LHCN-M2 (cell line): ENCODE measurements around the gene NF2. TPM values are rescaled to one million over a fixed set of nuclear protein-coding genes. Genes with fewer than 3 reads are reported as not detected.

ENCODE experiments used
- DNase-seq: peaks from one replicate; pipeline ENCODE4 v3.0.0-alpha.2; 2012; ENCODE audit warnings: low read depth
- total RNA-seq: library from RNA; depleted of rRNA; stranded (reverse); fragments of >200 nt; gene quantifications from 2 replicates; pipeline ENCODE4 v1.2.3, GENCODE V29; 2014

NF2 gene
- total RNA-seq, 1 experiment from 2014 or later = 105 TPM

- DNase-seq = peak; percentile 24
Observed at GRCh38 chr22:29701155-29701999, 97.9 kb downstream of the NF2 start.

DNA sequence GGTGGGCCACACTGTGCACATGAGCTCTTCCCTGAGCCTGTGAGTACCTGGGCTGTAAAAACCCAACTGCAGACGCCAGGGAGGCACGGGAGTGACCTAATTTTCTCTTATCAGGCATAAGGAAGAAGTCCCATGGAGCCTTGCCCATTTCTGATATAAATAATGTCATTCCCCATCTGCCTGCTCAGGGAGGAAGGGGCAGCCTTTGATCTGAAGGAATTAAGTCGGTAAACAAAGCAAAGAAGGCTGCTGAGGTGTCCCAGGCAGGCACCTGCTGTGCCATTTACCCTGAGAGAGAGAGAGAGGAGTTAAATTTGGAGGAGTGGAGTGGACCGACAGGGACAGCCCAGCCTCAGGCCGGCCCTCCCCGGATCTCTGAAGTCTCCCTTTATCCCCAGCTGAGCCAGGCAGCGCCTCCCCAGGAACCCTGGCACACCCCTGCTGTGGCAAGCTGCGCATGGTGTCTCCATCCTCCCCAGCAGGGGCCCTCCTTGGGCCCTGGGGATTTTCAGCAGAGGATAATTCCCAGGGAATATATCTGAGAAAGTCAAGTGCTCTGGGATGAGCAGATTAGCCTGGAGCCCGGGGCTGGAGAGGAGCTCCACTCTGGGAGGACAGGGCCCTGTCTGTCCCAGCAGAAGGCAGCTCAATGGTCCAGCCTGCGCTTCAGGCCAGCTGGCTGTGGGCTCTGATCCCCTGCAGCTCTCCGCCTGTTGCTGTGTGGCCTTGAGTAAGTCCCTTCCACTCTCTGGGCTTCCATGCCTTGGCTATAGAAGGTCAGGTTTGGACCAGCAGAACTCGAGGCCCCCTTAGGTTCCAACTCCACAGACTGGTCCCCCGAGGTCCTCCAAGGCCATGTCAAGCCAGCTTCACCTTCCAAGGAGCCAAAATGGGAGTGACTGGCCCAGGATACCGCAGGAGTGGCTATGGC is 98.8 kb downstream of the NF2 start:
- DNase-seq = no peak

DNA sequence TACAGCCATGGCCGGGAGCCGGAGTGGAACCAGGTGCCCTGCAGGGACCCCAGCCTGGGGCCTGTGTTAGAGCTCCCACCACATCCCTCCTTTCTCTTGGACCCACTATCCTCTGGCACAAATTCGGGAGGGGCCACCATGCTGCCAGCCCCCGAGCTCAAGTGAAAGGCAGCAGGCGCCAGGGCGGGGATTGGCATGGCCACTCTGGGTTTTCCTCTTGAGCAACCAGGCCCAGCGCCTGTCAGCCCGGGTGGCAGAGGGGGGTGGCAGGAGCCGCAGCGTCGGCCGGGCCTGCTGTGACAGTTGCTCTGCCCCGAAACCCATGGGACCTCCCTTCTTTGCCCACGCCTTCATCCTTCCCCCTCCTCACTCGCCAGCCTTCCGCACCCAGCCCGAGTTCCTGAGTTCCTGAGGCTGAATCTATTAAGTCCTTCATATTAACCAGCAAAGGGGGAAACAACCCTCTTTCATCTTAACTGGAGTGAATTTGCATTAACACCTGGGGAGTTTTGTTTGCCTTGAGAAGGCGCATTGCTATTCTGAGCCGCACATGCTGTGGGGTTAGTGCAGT is 99.6 kb downstream of the NF2 start:
- DNase-seq = no peak

DNA sequence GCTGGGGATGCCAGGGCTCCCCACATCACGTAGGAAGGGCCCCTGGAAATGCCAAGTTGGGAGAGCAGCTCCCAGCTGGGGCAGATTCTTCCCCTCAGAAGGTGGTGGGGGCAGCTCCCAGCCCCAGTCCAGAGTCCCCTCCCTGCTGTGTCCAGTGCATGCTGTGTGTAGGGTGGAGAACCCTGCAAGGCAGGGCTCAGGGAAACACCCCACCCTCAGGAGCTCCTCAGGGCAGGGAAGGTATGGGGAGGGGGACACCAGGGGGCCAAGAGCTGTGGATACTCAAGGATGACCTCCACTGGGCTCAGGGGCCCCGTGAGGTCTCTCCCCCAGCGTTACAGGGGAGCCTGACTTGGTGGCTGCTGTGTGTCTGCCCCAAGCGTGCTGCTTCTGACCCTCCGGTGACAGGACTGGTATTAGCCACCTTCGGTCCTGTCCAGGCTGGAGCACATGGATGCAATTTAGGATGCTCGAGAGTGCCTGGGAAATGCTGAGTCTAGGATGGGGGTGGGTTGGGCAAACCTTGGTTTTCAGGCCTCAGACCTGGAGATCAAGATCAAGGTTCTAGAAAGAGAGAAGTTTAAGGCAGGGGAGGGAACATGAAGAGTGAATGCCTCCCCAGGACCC is 100.2 kb downstream of the NF2 start:
- DNase-seq = no peak

DNA sequence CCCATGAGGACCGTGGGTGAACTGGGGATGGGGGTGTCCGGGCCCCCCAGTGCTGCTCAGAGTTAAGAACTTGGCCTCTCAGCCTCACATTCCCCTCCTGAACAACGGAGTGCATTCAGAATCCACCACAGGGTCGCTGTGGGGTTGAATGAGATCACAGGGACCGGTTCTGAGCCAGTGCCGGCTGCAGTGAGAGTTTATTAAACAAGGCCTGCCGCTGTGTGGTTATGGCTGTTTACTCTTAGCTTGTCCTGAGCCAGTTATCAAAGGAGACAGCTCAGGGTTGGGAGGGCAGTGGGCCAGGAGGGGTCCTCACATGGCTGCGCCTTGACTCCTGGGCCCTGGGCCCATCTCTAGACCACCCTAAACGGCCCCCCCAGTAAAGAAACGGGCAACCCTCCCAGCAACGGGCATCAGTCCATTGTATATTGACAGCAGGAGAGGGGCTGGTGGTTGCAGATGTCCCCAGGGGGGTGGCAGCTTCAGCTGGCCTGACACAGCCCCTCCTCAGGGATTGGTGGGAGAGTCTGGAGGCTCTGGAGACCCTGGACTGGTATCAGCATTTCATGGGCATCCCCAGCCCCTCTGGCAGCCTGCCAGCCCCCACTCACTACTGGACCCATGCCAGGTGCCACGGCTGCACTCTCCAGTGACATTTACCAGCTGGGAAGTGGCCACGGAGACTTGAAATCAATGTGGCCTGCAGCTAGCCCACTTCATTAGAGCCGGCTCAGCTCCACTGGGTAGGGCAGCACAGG is 101.3 kb downstream of the NF2 start:
- peak; percentile 21 for DNase-seq

GRCh38 chr22:29705651-29706050 is 102.2 kb downstream of the NF2 start:
- DNase-seq = no peak

DNA sequence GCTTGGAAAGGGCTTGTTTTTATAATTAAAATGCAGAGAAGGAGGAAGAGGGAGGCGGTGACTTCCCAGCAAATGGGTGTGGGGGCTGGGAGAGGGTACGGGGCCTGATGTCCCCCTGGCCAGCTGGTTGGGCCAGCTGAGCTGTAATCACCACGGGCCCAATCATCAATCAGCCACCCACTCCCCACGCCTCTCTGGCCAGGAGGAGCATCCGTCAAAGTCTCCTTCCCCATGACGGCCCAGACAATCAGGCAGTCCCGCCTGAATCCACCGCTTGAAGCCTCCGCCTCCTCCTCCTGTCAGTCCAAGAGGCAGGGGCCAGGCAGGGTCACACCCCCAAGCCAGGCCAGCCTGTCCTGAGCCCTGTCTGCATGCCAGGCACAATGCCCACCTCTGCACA is 103.1 kb downstream of the NF2 start:
- DNase-seq = no peak

- DNase-seq = no peak
Observed at GRCh38 chr22:29707010-29707409, 103.6 kb downstream of the NF2 start.

DNA sequence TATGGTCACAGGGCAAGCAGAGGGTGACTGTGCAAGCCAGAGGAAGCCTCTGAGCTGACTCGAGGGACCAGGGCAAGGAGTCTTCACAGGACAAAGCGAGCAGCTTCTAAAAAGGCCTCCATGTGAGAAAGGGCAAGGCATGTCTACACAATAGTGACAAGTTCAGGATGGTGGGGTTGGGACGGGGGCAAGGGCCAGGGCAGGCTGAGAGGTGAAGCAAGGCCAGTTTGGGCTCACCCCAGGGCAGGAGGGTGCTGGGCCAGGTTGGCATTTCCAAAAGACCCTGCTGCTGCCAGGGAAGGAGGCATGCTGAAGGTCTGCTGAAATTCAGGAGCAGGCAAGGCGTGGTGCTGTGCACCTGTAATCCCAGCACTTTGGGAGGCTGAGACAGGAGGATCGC is 104.0 kb downstream of the NF2 start:
- DNase-seq = no peak

DNA sequence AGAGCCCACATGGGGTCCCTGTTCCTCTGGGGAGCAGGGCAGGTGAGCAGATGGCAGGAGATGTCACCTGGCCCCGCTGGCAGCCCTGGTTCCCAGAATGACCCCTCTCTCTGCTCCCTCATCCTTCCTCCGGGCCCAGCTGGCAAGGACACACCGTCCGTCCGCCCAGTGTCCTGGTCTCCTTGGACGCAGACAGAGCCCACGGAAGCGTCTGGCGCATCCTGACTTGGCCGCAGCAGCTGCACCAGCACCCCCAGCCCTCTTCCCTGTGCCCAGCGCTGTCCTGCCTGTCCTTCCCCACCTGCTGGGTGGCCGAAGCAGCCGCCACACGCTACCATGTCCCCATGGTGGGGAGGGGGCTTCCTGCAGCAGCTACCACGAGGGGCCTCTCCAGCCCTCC is 106.8 kb downstream of the NF2 start:
- no peak for DNase-seq

DNA sequence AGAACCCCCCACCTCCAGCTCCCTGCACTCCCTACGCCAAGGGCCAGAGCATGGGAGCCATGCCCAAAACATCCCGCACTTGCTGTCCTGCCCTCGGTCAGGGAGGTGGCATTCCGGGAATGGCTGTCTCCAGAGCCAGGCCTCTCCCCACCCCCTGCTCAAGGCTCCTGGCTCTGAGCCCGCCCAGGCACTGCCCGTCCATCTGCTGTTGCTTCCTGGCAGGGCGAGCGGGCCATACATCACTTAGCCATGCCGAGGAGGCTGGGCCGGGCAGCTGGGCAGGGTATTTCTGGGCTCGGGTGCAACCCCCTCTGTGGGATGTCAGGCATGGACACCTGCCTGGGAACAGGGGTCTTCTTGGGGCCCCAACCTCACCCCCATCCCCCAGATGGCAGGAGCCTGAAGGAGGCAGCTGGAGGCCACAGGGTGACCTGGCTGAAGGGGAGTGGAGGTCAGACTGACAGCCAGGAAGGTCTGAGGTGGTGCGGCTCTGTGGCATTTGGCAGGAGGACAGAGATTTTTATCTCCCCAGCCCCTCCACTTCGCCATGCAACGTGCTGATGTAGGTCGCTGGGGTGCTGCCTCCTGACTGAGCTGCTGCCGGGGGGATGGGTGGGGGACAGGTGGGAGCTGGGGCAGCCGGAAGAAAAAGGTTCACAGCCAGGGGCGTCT is 107.6 kb downstream of the NF2 start:
- peak; percentile 45 for DNase-seq

DNA sequence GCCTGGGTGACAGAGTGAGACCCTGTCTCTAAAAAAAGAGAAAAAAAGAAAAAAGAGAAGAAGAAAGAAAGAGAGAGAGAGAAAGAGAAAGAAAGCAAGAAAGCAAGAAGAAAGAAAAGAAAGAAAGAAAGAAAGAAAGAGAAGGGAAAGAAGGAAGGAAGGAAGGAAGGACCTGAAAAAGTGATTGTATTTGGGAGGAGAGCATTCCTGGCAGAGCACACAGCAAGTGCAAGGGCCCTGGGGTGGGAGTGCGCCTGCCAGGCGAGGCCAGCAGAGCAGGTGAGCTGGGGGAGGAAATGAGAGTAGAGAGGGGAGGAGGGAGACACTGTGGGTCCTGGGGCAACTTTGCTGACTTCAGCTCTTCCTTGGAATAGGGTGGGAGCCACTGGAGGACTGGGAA is 108.7 kb downstream of the NF2 start:
- DNase-seq = no peak

DNA sequence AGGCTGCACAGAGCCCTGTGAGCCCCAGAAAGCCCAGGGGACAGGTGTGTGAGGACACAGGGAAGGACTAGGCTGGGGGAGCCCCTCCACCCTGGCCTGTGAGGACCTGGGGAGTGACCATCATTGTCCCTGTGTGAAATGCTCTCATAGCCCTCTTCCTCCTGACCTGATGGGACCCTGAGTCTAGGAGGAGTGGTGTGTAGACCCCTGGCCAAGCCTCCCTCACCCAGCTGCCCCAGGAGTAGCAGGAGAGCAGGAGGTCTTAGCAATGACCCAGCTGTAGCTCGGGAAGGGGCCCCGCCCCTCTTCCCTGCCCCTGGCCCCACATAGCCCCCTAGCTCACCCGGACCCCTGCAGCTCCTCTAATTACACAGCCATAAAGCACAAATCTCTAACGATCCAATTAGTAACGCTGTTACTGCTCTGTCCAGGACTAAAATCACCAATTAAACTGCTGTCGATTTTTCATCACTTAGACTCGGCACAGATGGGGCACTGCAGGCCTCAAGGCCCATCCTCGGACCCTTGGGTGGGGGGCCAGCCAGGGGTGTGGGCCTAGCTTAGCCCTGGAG is 109.8 kb downstream of the NF2 start:
- no peak for DNase-seq

DNA sequence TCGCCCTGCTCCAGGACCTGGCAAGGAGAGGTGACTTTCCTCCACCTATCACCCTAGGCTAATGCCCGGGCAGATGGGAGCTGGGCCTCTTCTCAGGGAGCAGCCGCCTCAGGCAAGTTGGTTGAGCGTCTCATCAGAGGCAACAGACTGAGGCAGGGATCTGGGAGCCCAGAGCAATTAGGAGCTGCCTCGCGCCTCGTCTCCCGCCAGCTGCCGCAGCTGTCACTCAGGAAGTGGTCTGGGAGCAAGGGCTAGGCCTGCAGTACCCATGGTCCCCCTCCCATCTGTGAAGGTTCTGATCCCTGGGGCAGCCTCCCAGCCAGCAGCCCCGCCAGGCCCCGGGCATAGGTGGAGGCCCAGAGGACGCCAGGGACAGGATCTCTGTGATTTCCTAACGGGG is 111.8 kb downstream of the NF2 start:
- DNase-seq = no peak

DNA sequence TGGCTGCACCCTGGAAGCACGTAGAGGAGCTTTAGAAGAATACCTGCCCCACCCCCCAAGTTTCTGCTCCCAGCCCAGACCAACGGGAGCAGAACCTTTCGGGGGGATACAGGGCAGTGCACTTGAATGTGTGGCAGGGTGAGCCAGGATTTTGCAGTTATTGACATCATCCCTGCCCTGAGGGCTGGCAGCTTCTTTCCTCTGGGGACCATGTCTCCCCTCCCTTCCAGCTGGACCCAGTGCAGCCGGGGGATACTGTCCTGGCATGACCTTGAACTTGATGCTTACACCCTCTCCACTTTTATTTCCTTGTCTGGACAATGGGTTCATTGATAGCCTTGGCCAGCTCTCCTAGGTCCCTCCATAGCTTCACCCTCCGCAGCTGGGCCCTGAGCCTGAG is 112.3 kb downstream of the NF2 start:
- DNase-seq = no peak

GRCh38 chr22:29716814-29717545 is 113.5 kb downstream of the NF2 start:
- DNase-seq = peak; percentile 73

DNA sequence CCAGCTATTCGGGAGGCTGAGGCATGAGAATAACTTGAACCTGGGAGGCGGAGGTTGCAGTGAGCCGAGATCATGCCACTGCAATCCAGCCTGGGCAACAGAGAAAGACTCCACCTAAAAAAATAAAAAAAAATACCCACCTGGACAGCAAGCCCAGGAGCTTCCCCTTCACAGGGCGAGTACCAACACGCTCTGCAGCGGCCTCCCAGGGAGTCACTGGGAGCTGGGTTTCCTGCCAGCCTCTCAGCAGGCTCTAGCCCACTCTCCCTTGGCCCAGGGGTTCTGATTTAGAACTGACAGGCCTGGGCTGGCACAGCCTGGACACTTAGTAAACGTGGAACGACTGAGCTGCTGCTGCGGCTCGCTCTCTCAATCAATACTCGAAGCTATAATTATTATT is 114.4 kb downstream of the NF2 start:
- no peak for DNase-seq

DNA sequence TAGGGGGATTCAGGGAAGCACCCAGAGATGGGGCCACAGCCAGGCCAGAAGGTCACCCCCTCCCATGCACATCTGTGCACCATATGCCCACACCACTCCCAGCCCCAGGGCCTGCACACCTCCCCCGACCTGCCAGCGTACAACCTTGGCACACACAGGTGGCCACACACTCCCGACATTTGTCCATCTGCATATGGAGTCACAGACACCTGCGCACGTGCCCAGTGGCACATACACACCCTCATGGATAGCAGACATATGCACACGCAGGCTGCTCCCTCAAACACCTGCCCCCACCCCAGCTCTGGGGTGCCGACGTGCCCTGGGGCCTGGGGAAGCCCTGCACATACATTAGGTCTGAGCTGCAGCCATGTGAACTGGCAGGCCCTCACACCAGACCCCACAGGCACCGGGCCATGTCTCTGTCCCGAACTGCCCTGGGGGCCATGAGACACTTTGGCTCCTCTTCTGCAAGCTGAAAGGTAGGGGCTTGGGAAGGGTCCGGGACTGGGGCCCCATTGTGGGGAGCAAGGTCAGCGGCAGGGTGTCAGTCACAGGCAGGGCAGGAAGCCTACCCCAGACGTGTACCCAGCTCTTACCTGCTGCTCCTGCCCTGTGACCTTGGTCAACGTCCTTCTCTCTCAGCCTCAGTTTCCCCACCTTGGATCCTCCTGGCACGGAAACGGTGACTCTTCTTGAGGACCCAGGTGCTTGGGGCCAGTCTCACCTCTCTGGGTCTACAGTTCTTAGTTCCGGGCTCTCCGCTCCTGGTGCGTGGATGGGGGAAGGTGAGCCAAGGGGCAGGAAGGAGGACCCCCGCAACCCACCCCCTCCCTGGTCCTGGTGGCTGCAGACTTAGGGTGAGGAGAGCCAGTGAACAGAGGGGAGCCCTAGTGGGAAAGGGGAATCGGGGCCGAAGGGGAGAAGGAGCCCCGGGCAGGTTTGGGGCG is 115.8 kb downstream of the NF2 start:
- no peak for DNase-seq
